OCI-LY7 (cell line): ENCODE results near the gene DDX51. TPM values are rescaled to one million over a fixed set of nuclear protein-coding genes. Genes with fewer than 3 reads are reported as not detected.

Experiments
- BruUV-seq: library from RNA; stranded (reverse); fragments of 400-500 nt; replicated peaks from 2 replicates; lab custom pipeline; 2021; lab: Mats Ljungman, UMichigan
- CTCF ChIA-PET: fragments of 300-600 bp; sonication (Branson Sonifier 250); formaldehyde crosslinking; loops from one replicate; lab custom pipeline; 2022; ENCODE audit warnings: antibody characterized with exemption; ENCODE audit not compliant: unreplicated experiment; lab: Charles Lee
- POLR2A ChIA-PET: fragments of 300-600 bp; sonication (Branson Sonifier 250); formaldehyde crosslinking; loops from one replicate; lab custom pipeline; 2022; ENCODE audit warnings: antibody characterized with exemption; lab: Charles Lee
- DNase-seq: peaks from one replicate; pipeline ENCODE4 v3.0.0-alpha.2; 2015; ENCODE audit warnings: low spot score
- H2AFZ ChIP-seq: fragments of 200-600 bp; sonication (generic), shearing (Covaris generic); 2 replicates; pipeline ENCODE4 v1.6.1; 2014; ENCODE audit warnings: mild to moderate bottlenecking, antibody characterized with exemption, low read length, moderate library complexity
- H3K27ac ChIP-seq: fragments of 200-600 bp; sonication (generic); 2 replicates; pipeline ENCODE4 v1.5.1; 2014; ENCODE audit warnings: mixed run types, low read depth, mild to moderate bottlenecking, moderate library complexity, low read length, inconsistent platforms; ENCODE audit not compliant: poor library complexity, severe bottlenecking
- H3K36me3 ChIP-seq: fragments of 200-600 bp; sonication (generic); 2 replicates; pipeline ENCODE4 v1.6.1; 2014; ENCODE audit warnings: mild to moderate bottlenecking, antibody characterized with exemption, low read length, moderate library complexity, mixed read lengths; ENCODE audit not compliant: insufficient read depth
- H3K4me1 ChIP-seq: fragments of 200-600 bp; sonication (generic); 2 replicates; pipeline ENCODE4 v1.5.1; 2014; ENCODE audit warnings: mild to moderate bottlenecking, low read length; ENCODE audit not compliant: insufficient read depth, poor library complexity, severe bottlenecking
- H3K4me2 ChIP-seq: fragments of 200-600 bp; sonication (generic); 2 replicates; pipeline ENCODE4 v1.6.1; 2014; ENCODE audit warnings: mild to moderate bottlenecking, low read length
- H3K4me3 ChIP-seq: fragments of 200-600 bp; sonication (generic); 2 replicates; pipeline ENCODE4 v1.5.1; 2014; ENCODE audit warnings: mild to moderate bottlenecking, low read depth, low read length; ENCODE audit not compliant: poor library complexity, severe bottlenecking
- H3K79me2 ChIP-seq: fragments of 200-600 bp; sonication (generic); 2 replicates; pipeline ENCODE4 v1.6.1; 2016; ENCODE audit warnings: low read depth, mild to moderate bottlenecking, low read length, moderate library complexity, mixed read lengths; ENCODE audit not compliant: insufficient read depth
- H3K9me2 ChIP-seq: fragments of 200-600 bp; sonication (generic); 2 replicates; pipeline ENCODE4 v1.6.1; 2016; ENCODE audit warnings: mild to moderate bottlenecking, low read length, mixed read lengths; ENCODE audit not compliant: insufficient read depth
- H3K9me3 ChIP-seq: fragments of 200-600 bp; sonication (generic); 2 replicates; pipeline ENCODE4 v1.6.1; 2014; ENCODE audit warnings: mild to moderate bottlenecking, mixed run types, low read length, mixed read lengths
- H4K20me1 ChIP-seq: fragments of 200-600 bp; sonication (generic); 2 replicates; pipeline ENCODE4 v1.6.1; 2014; ENCODE audit warnings: mild to moderate bottlenecking, antibody characterized with exemption, low read length, moderate library complexity, mixed read lengths; ENCODE audit not compliant: insufficient read depth
- EZH2phosphoT487 ChIP-seq: fragments of 200-600 bp; sonication (generic); IDR thresholded peaks from 2 replicates; pipeline ENCODE4 v1.6.1; 2018; ENCODE audit warnings: low read depth, borderline replicate concordance, mild to moderate bottlenecking, mixed run types, antibody characterized with exemption, low read length, moderate library complexity, mixed read lengths
- intact Hi-C: fragments of 100-400 bp; cut with micrococcal nuclease; formaldehyde crosslinking; loops from one replicate; pipeline ENCODE4 v1.10.0; 2022; ENCODE audit not compliant: unreplicated experiment
- total RNA-seq, 2 experiments: library from RNA; depleted of rRNA in 1 of 2; stranded (reverse); fragments of >200 nt in 1 of 2; shearing (Covaris generic) in 1 of 2; gene quantifications; 2 replicates each; pipeline ENCODE4 v1.2.3, GENCODE V29; 2014 to 2022
- TF ChIP-seq, protein P1 (sequence below): fragments of 200-600 bp; sonication (generic); conservative IDR thresholded peaks from 2 replicates; pipeline ENCODE4 v1.5.1; 2014; ENCODE audit warnings: mild to moderate bottlenecking, antibody characterized with exemption, low read length, moderate library complexity, mixed read lengths

DDX51 gene
- total RNA-seq, 2 experiments from 2014 or later, result 47.1 to 63.1 TPM

- H3K36me3 ChIP-seq, result peaks cover 74% of the 10 kb centered on the region
- H3K4me2 ChIP-seq, result no peak overlapping the region
- H3K9me3 ChIP-seq, result no peaks in the 10 kb centered on the region
- H3K4me3 ChIP-seq, result no peak overlapping the region
- CTCF ChIA-PET, result no interaction called here
- H3K4me1 ChIP-seq, result no peaks in the 10 kb centered on the region
- no peak for DNase-seq
- TSS peak; percentile 57 for BruUV-seq
- no peak overlapping the region for H2AFZ ChIP-seq
- H3K9me2 ChIP-seq, result no peaks in the 10 kb centered on the region
- TF ChIP-seq EZH2phosphoT487, result no peak
- TF ChIP-seq, protein P1, sequence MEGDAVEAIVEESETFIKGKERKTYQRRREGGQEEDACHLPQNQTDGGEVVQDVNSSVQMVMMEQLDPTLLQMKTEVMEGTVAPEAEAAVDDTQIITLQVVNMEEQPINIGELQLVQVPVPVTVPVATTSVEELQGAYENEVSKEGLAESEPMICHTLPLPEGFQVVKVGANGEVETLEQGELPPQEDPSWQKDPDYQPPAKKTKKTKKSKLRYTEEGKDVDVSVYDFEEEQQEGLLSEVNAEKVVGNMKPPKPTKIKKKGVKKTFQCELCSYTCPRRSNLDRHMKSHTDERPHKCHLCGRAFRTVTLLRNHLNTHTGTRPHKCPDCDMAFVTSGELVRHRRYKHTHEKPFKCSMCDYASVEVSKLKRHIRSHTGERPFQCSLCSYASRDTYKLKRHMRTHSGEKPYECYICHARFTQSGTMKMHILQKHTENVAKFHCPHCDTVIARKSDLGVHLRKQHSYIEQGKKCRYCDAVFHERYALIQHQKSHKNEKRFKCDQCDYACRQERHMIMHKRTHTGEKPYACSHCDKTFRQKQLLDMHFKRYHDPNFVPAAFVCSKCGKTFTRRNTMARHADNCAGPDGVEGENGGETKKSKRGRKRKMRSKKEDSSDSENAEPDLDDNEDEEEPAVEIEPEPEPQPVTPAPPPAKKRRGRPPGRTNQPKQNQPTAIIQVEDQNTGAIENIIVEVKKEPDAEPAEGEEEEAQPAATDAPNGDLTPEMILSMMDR, result no peak
- no peaks in the 10 kb centered on the region for H4K20me1 ChIP-seq
- intact Hi-C loops, result no loop called here
- H3K27ac ChIP-seq, result no peak overlapping the region
- POLR2A ChIA-PET, result no interaction called here
- H3K79me2 ChIP-seq, result 0 out of 2 replicates have a peak, but pooled peaks cover 8% of the 10 kb centered on the region
Observed at GRCh38 chr12:132110677-132111076, 33.4 kb downstream of the DDX51 start.

DNA sequence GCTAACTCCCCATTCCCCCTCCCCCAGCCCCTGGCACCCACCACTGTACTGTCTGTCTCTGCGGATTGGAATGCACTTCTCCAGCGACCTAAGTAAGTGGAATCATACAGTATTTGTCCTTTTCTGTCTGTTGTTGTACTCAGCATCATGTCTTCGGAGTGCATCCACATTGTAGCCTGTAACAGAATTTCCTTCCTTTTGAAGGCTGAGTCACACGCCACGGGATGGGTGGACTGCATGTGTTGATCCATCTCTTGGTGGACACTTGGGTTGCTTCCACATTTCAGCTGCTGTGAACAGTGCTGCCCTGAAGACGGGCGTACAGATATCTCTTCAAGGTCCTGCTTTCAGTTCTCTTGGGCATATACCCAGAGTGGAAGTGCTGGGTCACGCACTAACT lies 34.4 kb downstream of the DDX51 start:
- 0 out of 2 replicates have a peak, but pooled peaks cover 8% of the 10 kb centered on the region for H3K79me2 ChIP-seq
- H4K20me1 ChIP-seq, result no peaks in the 10 kb centered on the region
- no peak for DNase-seq
- TF ChIP-seq EZH2phosphoT487, result no peak
- TF ChIP-seq, protein P1, result no peak
- H3K4me2 ChIP-seq, result no peak overlapping the region
- intact Hi-C loops, result no loop called here
- H3K4me1 ChIP-seq, result no peaks in the 10 kb centered on the region
- peaks cover 71% of the 10 kb centered on the region for H3K36me3 ChIP-seq
- no TSS peak for BruUV-seq
- H2AFZ ChIP-seq, result no peak overlapping the region
- H3K9me3 ChIP-seq, result no peaks in the 10 kb centered on the region
- no peak overlapping the region for H3K4me3 ChIP-seq
- no peaks in the 10 kb centered on the region for H3K9me2 ChIP-seq
- no peak overlapping the region for H3K27ac ChIP-seq
- POLR2A ChIA-PET, result no interaction called here
- CTCF ChIA-PET, result no interaction called here

DNA sequence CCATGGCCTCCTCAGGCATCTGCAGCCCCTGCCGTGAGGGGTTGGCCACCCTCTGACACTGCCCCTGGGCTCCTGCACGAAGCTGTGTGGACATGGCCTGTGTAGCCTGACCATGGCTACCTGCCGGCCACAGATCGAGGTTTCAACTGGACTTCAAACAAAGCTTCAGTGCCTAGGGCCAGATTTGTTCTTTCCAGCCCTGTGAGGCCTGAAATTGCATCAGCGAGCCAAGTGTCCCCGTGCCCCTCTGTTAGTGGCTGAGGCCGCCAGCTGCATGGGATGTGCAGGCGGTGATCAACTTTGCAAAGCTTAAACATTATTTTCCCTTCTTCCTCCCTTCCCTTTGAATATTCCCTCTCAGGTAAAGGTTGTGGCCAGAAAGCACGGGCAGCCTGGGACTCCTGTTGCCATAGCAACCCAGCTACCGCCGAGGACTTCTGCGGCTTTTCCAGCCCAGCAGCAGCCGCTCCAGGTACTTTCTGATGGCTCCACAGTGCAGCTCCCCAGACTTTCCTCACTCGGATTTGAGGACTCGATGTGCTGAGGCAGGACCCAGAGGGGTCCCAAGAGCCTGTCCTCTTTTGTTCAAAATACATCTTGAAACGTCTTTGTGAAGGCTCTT lies 35.8 kb downstream of the DDX51 start:
- H3K4me3 ChIP-seq, result no peak overlapping the region
- 0 out of 2 replicates have a peak, but pooled peaks cover 8% of the 10 kb centered on the region for H3K79me2 ChIP-seq
- no peak for DNase-seq
- BruUV-seq, result no TSS peak
- H3K9me3 ChIP-seq, result no peaks in the 10 kb centered on the region
- no peaks in the 10 kb centered on the region for H4K20me1 ChIP-seq
- no peaks in the 10 kb centered on the region for H3K9me2 ChIP-seq
- no peak for TF ChIP-seq EZH2phosphoT487
- TF ChIP-seq, protein P1, result no peak
- no peaks in the 10 kb centered on the region for H3K4me1 ChIP-seq
- POLR2A ChIA-PET, result no interaction called here
- CTCF ChIA-PET, result no interaction called here
- H3K27ac ChIP-seq, result no peak overlapping the region
- peaks cover 57% of the 10 kb centered on the region for H3K36me3 ChIP-seq
- H2AFZ ChIP-seq, result no peak overlapping the region
- H3K4me2 ChIP-seq, result no peak overlapping the region
- intact Hi-C loops, result no loop called here
